GM18858 (cell line): ENCODE data around the gene FAM131C.
"Not testable (repeated sequence)": the region's sequence is repeated elsewhere in the genome, so short reads cannot be mapped to it uniquely, and the experiment has no call there.

ENCODE experiments used
- ATAC-seq: cut with Tn5 transposase; IDR thresholded peaks from one replicate; pipeline ENCODE4 v1.9.1; 2021; ENCODE audit not compliant: unreplicated experiment

FAM131C gene

DNA sequence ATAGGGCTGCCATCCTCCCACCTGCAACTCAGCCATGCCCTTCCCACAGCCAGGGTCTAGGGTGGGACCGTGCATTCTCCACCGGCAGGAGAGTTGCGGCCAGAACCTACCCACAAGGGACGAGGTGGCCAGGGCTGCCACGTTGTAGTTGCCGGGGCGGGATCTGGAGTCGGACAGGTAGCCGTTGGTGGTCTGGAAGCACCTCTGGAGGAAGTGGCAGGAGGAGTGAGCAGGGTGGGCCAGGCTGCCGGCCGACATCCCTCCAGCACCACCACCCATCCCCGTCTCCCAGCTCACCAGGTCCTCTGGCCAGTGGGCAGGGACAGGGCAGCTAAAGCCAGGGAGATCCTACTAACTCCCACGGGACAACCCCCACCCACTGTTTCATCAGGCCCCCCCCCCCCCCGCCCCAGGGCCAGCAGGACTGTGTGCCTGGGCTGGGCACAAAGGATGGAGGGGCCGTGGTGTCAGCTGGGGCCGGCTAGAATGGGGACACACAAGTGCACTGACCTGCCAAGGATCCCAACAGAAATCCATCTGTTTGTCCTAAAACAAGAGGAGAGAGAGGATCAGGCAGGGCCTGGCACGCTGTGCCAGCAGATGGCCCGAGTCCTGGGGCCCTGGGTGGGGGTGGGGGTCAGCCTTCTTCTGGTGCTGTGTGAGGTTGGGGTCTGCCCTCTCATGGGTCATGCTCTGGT, 11.3 kb downstream of the FAM131C start:
- ATAC-seq: not testable (repeated sequence)

DNA sequence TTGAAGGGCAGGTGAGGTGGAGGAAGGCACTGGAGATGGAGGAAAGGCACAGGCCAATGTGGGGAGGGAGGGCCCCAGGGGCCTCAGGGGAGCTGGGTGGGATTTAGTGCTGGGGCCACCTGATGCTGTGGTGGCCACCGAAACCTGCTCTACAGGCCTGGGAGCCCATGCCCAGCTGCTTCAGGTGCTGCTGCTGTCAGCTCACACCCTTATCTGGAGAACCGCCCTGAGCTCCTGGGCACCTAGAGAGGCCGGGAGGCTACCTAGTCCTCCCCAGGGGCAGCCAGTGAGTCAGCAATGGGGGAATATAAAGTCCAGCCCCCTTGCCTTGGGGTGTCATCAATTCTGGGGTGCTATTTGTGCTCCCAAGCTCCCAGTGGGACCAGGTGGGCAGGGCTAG, 12.2 kb downstream of the FAM131C start:
- ATAC-seq: no peak

DNA sequence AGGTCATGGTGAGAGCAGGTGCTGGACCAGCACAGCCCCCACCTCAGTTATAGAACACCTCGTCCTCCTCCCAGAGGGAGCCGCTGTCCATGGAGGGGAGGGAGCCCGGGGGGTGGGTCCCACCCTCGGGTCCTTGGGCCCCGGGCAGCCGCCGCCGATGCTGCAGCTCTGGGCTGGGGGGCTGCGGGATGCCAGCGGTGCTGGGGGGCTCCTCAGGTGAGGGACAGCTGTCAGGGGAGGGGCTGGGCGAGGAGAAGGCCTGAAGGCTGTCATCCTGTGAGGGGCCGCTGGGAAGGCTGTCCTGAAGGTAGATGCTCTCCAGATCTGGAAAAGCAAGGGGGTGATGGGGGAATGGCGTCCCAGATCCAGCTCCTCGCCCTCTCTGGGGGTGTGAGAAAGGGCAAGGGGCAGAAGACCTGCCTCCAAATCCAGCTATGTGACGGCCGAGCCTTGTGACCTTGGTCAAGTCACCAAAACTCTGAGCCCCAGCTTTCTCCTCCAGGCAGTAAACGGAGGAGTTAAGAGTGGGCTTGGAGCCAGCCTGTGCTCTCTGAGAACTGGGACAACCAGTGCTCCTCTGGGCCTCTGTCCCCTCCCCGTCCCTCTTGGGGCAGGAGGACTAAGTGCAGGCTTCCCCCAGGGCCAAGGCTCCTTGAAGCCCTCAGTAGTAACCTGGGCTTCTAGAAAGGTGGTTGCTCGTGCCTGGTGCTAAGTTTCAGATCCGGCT, 14.9 kb downstream of the FAM131C start:
- not testable (repeated sequence) for ATAC-seq

DNA sequence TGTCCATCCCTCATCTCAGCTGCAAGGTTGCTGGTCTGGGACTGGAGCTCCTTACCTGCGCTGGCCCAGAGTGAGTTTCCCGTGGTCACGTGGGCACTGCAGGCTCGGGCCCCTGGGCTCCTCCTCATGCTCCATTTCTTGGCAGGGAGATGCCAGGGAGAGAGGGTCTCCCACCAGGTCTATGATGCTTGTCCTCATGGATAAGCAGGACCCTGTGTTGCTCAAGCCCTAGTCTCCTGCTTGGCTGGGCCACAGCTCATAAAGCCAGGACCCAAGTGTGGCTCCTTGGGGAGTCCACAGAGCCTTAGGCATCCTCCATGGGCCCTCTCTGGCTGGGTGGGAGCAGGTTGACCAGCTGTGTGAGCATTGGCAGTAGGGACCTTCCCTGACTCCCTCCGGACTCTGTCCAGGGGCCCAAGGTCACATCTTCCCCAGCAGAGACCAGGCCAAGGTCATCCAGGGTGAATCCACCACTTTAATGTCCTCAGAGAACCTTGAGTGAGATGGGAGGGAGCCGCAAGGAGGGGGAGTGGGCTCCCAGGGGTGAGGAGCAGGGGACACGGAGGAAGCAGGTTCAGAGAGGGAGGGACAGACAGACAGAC, 16.0 kb downstream of the FAM131C start:
- ATAC-seq: not testable (repeated sequence)

DNA sequence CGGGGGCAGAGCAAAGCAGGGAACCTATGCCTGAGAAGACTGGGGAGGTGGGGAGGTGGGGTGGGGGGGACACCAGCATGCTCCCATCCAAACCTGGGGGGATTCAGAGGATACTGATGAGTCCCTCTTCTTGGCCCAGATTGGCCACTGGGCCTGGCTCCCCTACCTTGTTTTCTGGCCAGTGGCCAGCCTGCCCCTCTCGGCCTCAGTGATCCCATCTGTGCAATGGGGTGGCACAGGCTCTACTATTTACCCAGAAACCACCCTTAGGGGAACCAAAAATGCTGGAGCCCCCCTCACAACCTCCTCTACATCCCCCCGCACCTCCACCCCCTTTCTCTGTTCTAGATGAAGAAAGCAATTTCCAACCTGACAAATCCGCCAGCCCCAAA, 16.9 kb downstream of the FAM131C start:
- ATAC-seq: not testable (repeated sequence)

DNA sequence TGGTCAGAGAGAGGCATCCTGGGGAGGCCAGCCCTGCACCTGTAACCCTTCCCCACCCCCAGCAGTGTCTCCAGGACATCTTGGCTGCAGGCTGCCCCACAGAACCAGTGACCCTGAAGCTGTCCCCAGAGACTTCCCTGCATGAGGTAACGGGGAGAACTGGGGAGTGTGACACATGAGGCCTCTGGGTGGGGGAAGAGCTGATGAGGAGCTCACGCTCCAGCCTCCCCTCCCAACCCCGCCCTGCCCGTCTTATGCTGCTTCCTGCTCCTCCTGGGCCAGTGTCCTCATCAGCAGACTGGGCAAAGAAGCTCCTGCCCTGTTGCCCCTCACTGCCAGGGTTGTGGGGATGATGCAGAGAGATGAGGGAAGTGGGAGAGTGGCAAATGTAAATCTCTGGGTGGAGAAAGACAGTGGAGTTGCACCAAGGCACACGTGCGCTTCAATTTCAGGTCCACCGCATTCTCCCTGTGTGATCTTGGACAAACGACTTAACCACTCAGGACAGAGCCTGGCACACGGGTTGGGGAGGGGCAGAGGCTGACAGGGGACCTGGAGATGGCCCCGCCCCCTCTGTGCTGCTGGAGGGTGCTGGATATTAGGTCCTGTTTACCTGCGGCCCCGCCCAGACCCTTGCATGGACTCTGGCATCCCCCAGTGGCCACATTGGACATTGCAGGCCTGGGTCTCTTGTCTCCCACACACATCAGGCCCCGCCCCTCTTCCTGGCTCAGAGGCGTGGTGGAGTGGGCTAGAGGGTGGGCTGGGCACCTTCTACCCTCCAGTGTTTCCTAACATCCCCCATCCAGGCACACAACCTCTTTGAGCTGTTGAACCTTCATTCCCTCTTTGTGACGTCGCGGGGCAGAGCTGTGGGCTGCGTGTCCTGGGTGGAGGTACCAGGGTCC, 17.6 kb downstream of the FAM131C start:
- no peak for ATAC-seq

DNA sequence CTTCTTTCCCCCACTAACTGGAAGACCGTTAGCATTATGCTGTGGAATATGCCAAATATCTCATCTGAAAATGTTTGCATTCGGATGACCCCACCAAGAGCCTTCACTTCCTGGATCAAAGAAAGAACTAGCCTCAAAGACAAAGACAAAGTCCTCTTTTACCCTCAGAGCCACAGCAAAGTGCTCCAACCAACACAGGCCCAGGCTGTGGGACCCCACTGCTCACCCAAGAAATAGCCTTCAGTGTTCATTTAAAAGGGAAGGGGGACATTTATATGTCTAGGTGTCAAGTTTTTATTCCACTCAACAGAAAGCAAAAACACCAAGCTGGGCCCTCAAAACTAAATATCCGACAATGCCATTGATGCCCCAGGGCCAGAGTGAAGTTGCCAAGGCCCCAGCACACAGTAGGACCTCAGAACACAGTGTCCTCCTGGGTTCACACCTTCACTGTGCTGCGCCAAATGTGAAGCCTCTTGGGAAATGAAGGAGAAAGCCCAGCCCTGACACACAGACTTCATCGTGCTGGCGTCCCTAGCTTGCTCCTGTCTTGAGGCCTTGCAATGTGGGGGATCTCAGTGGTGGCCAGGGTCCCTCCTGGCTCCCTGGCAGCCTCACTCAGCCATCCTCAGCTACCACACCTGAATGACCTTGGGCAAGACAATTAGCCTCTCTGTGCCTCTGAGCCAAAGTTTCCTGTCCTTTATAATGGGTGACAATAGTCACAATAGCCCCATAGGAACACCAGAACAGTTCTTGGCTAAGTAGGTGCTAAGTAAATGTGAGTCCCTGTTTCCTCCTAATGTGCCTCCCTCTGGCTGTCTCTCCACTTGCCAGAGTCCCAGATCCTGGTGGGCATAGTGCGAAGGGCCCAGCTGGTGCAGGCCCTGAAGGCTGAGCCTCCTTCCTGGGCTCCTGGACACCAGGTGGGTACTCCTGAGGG, 18.6 kb downstream of the FAM131C start:
- ATAC-seq: no peak

DNA sequence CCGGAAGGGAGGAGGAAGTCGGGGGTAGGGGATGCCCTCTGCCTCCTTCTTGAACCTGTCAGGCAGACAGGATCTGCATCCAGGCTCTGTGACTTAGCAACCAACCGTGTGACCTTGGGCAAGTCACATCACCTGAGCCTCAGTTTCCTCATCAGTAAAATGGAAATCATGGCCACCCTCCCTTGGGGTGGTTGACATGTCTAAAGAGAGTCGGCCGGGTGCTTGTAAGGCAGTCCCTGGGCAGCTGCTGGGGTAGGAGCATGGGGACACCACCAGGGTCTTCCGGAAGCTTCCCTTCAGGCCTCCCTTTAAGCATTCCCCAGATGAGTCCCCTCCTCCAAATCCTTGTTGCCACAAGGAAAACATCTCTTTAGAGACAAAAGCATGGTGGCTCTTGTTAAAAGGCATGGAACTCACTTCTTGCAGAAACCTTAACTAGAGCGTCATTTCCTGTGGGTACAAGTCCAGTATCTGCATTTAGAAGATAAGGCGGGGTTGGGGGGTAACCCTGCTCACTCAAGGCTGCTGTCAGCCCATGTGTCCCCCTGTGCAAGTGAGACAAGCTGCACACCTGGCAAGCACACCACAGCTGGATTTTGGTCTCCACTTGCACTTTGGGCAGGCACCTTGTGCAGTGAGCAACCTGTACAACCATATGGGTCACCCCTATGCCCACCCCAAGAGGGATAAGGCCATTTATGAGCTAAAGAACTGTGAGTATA, 19.5 kb downstream of the FAM131C start:
- no peak for ATAC-seq

DNA sequence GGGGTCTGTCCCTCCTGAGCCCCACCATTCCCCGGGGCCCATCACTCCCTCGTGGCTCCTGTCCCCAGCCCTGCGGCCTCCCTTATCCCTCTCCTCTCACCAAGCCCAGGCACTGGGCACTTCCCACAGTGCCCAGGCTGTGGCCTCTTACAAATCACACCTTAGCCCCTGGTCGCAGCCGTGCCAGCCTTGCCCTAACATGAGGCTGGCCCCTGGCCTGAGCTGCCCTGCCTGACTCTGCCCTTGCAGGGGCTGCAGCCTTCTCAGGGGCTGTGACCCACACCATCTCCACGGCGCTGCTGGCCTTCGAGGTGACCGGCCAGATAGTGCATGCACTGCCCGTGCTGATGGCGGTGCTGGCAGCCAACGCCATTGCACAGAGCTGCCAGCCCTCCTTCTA, 21.5 kb downstream of the FAM131C start:
- not testable (repeated sequence) for ATAC-seq

DNA sequence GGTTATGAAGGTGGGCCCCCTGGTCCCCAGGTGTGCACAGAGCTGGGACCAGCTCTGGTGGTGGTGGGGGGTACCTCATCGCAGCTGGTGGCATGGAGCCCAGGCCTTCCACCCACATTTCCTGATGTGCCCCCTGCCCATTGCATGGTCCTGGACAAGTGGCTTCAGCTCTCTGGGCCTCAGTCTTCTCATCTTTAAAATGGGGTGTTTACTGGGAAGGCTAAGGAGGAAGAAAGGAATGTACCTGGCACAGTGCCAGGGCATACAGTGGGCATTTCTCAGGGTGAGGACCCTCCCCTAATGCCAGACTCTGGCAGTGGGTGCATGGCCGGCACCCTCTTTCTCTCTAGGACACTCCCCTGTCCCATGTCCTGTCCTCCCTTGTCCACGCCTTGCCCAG, 22.4 kb downstream of the FAM131C start:
- no peak for ATAC-seq

DNA sequence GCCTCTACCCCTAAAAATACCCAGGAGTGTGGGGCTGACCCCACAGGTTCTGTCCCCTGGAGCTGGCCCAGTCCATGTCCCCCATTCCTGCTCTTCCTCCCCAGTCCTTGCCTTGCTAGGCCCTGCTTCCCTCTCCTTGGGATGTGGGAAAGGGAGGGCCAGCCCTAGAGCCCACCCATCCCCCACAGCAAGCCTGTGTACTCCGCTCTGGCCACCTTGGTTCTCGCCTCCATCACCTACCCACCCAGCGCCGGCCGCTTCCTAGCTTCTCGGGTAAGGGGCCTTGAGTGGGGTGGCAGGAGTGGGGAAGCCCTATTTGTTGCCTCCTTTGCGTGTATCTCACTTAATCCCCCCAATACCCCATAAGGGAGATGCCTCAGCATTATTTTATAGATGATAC, 23.1 kb downstream of the FAM131C start:
- ATAC-seq: no peak

DNA sequence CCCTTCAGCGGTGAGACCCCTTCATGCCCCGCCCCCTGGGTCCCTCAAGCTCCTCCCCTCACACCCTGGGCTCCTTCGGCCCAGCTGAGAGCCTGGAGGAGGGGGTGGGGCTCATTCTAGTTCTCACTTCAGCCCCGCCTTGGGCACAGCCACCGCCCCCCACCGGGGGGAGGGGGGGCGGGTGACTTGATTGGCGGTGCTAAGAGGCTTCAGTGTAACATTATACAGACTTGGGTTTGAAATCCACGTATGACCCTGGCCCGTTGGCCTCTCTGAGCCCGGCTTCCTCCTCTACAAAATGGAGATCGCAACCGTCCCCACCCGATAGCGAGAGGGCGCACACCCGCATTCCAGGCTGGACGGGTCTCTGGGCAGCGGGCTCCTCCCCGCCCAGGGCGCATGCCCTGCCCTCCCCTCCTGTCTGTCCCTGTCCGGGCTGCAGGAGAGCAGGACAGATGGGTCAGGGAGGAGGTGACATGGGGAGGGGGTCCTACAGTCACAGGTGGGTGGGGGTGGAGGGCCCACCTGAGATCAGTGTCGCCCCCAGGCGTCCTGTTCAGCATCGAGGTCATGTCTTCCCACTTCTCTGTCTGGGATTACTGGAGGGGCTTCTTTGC, 24.8 kb downstream of the FAM131C start:
- no peak for ATAC-seq

DNA sequence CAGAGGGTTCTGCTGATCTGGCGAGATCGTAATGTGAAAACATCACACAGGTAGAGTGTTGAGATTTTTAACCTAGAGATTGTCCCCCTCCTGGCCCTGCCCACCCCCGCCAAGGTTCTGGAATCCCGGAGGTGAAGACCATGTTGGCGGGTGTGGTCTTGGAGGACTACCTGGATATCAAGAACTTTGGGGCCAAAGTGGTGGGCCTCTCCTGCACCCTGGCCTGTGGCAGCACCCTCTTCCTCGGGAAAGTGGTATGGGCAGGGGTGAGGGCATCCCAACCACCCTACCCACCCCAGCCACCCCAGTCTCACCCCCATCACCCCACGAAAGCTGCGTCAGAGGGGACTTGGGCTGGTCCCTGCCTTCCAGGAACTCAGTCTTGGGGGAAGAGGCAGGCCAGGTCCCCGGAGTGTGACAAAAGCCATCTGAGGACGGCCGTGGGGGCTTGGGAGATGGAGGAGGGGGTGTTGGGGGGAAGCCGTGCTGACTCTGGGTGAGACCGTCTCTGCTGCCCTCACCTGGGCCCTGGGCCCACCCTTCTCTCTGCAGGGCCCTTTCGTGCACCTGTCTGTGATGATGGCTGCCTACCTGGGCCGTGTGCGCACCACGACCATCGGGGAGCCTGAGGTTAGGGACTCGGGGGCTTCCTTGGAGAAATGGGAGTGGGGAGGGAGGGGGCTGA, 25.5 kb downstream of the FAM131C start:
- ATAC-seq: no peak

DNA sequence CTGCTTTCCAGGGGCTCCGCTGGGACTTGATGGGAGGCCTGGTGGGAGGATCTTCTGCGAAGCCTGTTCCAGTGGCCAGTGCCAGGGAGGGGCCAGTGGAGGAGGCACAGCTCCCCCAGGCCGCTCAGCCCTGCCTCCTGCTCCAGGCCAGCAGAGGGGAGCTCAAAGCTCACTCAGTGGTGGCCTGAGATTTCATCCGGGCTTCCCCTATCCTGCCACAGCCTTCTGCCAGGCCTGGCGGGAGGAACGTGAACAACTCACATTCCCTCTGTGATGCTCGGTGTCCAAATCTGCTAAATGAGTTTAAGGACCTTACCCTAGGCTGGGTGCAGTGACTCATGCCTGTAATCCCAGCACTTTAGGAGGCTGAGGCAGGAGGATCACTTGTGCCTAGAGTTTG, 26.6 kb downstream of the FAM131C start:
- ATAC-seq: no peak

DNA sequence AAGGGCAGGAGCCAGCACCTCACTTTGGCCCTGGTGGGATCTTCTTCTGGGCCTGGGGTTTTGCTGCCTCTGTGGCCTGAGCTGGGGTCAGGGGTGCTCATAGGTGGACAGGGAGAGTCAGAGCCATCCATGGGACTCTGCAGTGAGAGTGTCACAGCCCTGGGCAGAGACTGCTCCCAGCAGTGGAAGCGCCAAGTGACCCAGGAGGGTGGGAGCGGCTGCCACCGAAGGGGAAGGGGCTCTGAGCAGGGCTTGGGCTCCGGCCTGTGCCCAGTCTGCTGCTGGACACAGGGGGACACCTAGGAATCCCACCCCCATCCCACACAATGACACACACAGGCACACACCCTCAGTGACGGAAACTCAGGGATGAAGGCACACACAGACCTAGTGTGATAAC, 29.5 kb downstream of the FAM131C start:
- ATAC-seq: no peak

DNA sequence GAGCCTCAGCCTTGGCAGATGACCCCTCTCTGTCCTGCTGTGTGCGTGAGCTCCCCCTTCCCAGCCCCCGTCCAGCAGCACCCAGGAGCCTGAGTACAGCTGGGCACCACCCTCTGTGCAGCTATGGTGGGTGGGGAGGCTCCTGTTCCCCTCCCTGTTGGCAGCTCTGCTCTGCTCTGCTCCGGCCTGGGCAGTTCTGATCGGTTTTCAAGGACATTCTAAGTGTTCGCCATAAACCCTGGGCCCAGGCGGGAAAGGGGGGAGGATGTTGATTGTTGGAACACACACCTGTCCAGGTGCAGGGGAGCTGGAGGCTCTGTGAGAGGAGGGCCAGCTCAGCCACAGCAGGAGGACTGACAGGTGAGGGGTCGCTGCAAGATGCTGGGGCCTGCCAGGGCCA, 29.9 kb downstream of the FAM131C start, which contains the start of gene CLCNKB:
Gene CLCNKB, plus strand, starts transcription at position 262 of the 400 bp plus-strand sequence. CDS start 711 bp downstream, outside the sequence.
- no peak for ATAC-seq

DNA sequence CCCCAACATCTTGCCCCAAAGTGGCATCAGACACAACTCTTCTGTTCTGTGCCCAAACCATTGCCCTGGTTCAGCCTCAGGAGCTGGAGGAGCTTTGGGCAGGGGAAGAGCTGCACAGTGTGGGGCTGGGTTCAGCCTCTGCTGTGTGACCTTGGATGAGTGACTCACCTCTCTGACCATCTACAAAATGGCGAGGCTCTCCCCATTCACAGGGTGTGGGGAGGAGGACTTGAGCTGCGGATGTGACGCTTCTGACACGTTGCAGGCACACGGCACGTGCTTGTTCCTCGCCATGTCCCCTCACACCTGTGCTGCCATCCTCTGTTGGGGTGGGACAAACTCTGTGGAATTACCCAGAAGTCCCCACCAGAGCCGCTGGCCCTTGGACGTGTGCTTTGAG, 30.8 kb downstream of the FAM131C start:
- ATAC-seq: not testable (repeated sequence)

DNA sequence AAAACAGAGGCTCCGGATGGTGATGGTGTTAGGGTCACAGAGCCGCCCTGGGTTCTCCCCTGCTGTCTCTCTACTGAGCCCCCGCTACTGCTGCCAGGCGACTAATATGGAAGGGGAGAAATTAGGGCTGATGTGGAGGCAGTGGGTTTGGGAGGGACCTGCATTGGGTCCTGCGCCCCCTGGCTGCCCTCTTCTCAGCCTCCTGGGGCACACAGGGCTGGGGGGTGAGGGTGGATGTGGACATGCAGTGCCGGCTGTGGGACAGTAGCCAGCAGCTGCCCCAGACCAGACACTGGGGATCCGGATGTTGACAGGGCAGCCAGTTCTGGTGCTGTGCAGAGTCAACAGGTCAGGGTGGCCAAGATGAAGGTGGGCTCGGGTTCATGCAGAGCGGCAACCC, 31.4 kb downstream of the FAM131C start:
- ATAC-seq: no peak
